ENCODE measurements around the gene ZFAND2A. TPM values are rescaled to one million over a fixed set of nuclear protein-coding genes. Genes with fewer than 3 reads are reported as not detected.

Gene ZFAND2A
- total and polyA plus RNA-seq, 2 of the 8 experiments (the other 6 are each of a cell fraction or from before 2014, with no cell fraction given): 16.6 to 20.3 TPM

GRCh38 chr7:1129431-1129830 lies 30.6 kb downstream of the ZFAND2A start (continued):
- no peak for TF ChIP-seq PHF8 (conservative IDR thresholded peaks at IDR 0.05; ENCODE audit: low read depth, low read length)
